Right renal cortex interstitium (tissue), 3 donors: ENCODE data around the gene CILP. TPM values are rescaled to one million over a fixed set of nuclear protein-coding genes. Genes with fewer than 3 reads are reported as not detected.
A peak's percentile ranks its signal among the peaks of the same experiment; 100 is the strongest.
"Not testable (repeated sequence)": the region's sequence is repeated elsewhere in the genome, so short reads cannot be mapped to it uniquely, and the experiment has no call there.

Experiments used
- DNase-seq, 3 donors: peaks; one replicate each; pipeline ENCODE4 v3.0.0-alpha.2; 2013; ENCODE audit warnings: low read depth in 3 of 3, low spot score in 2 of 3
- polyA plus RNA-seq, 3 donors: library from polyadenylated mRNA; unstranded; fragments of 120-200 nt; gene quantifications; one replicate each; pipeline ENCODE4 v1.2.1, GENCODE V29; 2013; ENCODE audit not compliant: insufficient read length in 3 of 3

Gene CILP
- polyA plus RNA-seq, result 1 to 10 TPM; 2.8 to 3.3 (median 3.3) TPM

DNA sequence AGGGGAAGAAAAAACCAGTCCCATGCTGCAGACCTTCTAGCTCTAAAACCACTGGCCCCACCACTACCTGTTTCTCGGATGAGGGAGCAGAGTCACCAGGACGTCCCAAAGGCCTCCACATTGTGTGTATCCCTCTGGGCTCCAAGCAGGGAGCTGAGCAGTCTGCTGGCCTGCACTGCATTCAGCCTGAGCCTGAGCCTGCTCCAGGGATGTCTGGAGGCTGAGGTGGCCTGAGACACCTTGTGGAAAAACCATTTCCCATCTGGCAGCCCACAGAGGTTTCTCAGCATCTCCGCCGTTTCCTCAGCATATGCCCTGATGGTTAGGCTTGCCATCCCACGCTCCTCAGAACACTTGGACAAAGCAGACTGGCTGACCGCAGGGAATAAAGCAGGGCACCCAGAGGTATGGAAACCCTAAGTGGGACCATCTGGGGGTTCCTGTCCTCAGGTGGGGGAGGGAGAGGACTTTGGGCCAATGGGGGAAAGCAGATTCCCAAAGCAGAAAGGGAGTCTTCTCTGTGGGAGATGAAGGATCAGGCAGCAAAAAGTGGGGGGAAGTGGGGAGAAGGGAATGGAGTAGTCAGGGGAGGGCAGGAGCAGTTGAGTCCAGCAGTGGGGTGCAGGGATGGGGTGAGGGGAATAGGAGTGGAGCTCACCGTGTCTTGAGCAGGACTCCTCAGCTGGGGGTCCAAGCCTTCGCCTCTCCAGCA, at the start of gene CILP:
TSS of gene CILP (minus strand) at position 704 of the 712 bp plus-strand sequence. CDS start 1,718 bp downstream, outside the sequence.
- DNase-seq, result no peak

- DNase-seq, result no peak
Measured at GRCh38 chr15:65260968-65261367, 49.7 kb upstream of the CILP start.

DNA sequence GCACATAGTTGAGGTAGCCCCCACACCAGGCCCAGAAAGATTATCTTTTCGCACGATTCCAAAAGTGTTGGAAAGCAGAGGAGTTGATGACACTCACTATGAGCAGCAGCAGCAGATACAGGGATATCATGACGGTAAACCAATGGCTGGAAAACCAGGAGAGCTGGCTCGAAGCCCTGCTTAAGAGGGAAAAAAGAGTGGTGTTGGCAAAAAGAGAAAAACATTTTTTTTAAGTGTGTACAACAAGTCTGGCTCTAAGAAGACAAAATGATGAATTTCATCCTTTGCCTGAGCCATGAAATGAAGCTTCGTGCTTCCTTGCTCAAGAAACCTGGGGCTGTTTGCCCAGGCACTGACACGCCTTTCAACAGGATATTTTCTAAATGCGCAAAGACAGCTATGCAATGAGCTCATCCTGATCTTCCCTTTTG, 48.1 kb upstream of the CILP start:
- no peak for DNase-seq

GRCh38 chr15:65258375-65259262, 47.3 kb upstream of the CILP start:
- no peak for DNase-seq

DNA sequence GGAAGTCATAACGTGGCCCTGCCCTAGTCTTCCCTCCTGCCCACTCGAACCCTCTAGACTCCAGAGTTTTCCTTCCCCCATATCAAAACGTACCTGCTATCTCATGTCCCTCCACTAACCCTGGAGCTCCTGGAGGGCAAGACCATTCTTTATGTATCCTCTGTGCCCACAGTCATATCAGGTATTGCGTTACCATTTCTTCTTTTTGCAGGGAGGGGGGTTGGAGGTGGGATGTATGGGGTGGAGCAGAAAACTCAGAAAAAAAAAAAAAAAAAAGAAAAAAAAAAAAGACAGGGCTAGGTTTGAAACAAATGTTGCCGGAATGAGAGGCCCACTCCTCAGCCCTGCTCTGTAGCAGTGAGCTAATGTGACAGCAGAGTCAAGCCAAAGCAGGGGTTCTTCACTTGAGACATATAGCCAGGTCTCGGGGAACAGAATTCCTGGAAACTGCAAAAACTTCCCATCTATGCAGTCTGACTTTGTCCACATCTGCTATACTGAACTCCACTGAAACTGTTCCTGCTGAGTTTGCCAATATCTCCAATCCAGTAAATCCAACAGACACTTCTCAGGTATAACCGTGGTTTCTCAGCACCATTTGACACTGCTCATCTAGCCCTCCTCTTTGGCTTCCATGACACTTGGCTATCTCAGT, 44.3 kb upstream of the CILP start:
- no peak for DNase-seq

GRCh38 chr15:65254758-65255157, 43.5 kb upstream of the CILP start:
- DNase-seq, result no peak

GRCh38 chr15:65254356-65254755, 43.1 kb upstream of the CILP start:
- DNase-seq, result no peak

- DNase-seq, result no peak
Measured at GRCh38 chr15:65249641-65250040, 38.4 kb upstream of the CILP start.

- DNase-seq, result no peak
Measured at GRCh38 chr15:65248511-65249255, 37.4 kb upstream of the CILP start.

DNA sequence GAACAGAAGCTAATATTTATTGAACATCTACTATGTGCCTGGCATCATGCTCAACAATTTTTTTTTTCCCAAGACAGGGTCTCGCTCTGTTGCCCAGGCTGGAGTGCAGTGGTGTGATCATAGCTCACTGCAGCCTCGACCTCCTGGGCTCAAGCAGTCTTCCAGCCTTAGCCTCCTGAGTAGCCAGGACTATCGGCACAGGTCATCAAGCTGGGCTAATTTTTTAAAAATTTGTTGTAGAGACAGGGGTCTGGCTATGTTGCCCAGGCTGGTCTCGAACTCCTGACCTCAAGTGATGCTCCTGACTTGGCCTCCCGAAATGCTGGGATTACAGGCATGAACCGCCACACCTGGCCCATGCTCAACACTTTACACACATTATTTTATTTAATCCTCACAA, 35.7 kb upstream of the CILP start:
- no peak for DNase-seq

DNA sequence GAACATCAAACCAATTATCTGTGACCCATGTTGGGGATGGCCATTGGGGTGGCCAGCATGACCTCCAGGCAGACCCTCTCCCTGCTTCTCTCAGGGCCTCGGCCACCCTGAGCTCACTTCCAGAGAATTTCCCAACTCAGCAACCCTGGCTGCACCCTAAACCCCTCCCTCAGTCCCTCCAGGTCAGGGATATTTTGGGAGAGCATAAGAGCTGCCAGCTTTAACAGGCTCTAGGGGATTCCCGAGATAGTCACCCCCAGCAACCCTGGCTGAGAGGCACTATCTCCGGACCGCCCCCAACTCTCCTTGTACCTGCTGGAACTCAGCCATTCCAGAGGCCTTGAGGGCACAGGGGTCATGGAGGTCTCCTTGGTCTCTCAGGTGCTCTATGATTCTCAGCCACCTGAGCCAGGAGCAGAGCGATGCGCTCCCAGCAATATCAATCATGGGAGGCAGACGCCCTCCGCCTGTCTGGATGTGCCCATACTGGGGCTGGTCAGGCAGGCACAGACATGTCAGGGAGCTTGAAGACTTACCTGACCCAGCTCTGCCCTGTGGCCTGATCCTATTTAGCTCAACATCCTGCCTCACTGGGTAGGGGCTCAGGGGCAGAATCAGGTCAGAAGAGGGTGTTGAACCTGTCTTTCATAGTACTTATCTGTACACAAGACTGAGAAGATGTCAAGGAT, 34.9 kb upstream of the CILP start:
- no peak for DNase-seq

GRCh38 chr15:65245096-65245856, 34.0 kb upstream of the CILP start:
- peak in 1 of 3 donors; percentile 58 for DNase-seq

GRCh38 chr15:65244638-65245037, 33.4 kb upstream of the CILP start:
- no peak for DNase-seq

DNA sequence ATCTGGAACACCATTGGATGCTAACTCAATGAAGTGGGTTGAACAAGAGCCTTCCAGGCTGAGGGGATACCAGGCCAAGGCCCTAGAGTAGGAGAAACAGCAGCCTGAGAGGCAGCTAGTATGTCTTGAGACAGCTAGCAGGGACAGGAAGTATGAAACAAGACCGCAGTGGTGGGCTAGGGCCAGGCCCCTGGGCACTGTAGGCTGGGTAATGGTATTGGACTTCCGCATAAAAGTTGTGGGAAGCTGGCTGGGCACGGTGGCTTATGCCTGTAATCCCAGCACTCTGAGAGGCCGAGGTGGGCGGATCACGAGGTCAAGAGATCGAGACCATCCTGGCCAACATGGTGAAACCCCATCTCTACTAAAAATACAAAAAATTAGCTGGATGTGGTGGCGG, 25.2 kb upstream of the CILP start:
- DNase-seq, result not testable (repeated sequence)

DNA sequence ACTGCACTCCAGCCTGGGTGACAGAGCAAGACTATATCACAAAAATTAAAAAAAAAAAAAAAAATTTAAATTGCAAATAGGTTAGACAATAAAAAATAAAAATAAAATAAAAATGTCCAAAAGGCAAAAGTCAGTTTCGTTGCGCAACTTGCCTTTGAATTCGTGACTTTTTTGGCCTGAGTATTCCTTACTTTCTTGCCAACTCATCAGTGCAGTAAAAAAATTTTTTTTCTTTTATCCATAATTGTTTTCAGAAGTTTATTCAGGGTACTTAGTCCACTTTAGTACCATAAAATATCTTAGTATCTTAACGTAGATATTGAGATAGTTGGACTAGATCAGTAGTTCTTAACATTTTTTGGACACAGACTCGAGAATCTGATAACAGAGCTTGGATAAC, 22.4 kb upstream of the CILP start:
- DNase-seq, result no peak

DNA sequence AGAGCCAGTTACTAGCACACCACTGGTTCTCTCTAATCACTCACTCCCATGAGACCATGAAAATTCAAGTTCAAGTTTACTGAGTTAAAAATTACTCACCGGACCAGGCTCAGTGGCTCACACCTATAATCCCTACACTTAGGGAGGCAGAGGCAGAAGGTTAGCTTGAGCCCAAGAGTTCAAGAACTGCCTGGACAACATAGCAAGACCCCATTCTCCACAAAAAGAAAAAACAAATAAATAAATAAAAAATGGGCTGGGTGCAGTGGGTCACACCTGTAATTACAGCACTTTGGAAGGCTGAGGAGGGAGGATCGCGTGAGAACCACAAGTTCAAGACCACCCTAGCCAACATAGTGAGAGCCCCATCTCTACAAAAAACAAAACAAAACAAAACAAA, 21.2 kb upstream of the CILP start:
- DNase-seq, result no peak

GRCh38 chr15:65231306-65231705, 20.0 kb upstream of the CILP start:
- no peak for DNase-seq

DNA sequence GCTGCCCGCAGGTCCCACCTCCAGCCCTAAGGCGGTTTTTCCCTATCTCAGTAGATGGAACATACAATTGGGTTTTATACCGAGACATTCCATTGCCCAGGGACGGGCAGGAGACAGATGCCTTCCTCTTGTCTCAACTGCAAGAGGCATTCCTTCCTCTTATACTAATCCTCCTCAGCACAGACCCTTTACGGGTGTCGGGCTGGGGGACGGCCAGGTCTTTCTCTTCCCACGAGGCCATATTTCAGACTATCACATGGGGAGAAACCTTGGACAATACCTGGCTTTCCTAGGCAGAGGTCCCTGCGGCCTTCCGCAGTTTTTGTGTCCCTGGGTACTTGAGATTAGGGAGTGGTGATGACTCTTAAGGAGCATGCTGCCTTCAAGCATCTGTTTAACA, 15.6 kb upstream of the CILP start:
- not testable (repeated sequence) for DNase-seq

- no peak for DNase-seq
Measured at GRCh38 chr15:65226221-65226620, 14.9 kb upstream of the CILP start.
